DOHH2 (cell line): ENCODE measurements around the gene REEP6.

Experiments used
- CTCF ChIP-seq: fragments of 200-600 bp; sonication (generic); IDR thresholded peaks from one replicate; pipeline ENCODE4 v1.5.1; 2014; ENCODE audit warnings: antibody characterized with exemption, mild to moderate bottlenecking, low read depth, low read length; ENCODE audit not compliant: poor library complexity, severe bottlenecking
- EZH2phosphoT487 ChIP-seq: fragments of 200-600 bp; sonication (generic); IDR thresholded peaks from 2 replicates; pipeline ENCODE4 v1.6.1; 2017; ENCODE audit warnings: borderline replicate concordance, mild to moderate bottlenecking, antibody characterized with exemption, low read length, moderate library complexity, mixed read lengths

DNA sequence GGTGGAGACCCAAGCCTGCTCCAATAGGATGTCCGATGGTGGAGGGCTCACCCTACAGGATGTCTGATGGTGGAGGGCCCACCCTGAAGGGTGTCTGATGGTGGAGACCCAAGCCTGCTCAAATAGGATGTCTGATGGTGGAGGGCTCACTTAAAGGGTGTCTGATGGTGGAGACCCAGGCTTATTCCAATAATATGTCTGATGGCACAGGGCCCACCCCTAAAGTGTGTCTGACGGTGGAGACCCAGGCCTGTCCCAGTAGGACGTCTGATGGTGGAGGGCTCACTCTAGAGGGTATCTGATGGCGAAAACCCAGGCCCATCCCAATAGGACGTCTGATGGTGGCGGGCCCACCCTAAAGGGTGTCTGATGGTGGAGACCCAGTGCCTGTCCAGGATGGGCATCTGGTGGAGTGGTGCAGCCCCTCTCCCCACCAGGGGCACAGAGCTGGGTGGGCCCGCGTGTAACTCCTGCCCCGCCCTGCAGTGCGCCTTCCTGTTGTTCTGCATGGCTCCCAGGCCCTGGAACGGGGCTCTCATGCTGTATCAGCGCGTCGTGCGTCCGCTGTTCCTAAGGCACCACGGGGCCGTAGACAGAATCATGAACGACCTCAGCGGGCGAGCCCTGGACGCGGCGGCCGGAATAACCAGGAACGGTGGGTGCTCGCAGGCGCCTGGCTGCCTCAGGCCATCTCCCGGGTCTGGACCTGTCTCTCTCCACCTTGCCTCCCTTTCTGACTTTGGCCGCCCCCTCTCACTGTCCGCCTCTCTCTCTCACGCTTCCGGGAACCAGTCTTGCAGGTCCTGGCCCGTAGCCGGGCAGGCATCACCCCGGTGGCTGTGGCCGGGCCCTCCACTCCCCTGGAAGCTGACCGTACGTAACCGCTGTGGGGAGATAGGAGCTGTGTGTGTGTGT is 5.1 kb downstream of the REEP6 start:
- no peak for TF ChIP-seq CTCF
- TF ChIP-seq EZH2phosphoT487, result no peak
